NCI-H128 (cell line): ENCODE data around the gene RAB13.
"Not testable (repeated sequence)": the region's sequence is repeated elsewhere in the genome, so short reads cannot be mapped to it uniquely, and the experiment has no call there.

Experiments used
- DNase-seq: peaks from one replicate; lab custom pipeline; 2025; ENCODE audit not compliant: unreplicated experiment; lab: John Stamatoyannopoulos, UW

Gene RAB13

GRCh38 chr1:153985941-153986761 is at the start of gene RAB13:
Gene RAB13, minus strand, starts transcription at chr1:153986339. Its CDS starts 103 bp downstream, at chr1:153986236.
- peak; percentile 48 for DNase-seq

GRCh38 chr1:154033697-154034096 is 47.6 kb upstream of the RAB13 start:
- DNase-seq: not testable (repeated sequence)

- no peak for DNase-seq
These were observed 33.8 kb upstream of the RAB13 start for GRCh38 chr1:154019940-154020339.

- no peak for DNase-seq
These were observed 33.1 kb upstream of the RAB13 start for GRCh38 chr1:154019269-154019668.

GRCh38 chr1:154014154-154014907 is 28.2 kb upstream of the RAB13 start:
- DNase-seq: no peak

- not testable (repeated sequence) for DNase-seq
These were observed 26.4 kb upstream of the RAB13 start for GRCh38 chr1:154012543-154012942.

- no peak for DNase-seq
These were observed 26.0 kb upstream of the RAB13 start for GRCh38 chr1:154012129-154012528.

GRCh38 chr1:154006136-154006535 is 20.0 kb upstream of the RAB13 start:
- DNase-seq: no peak

- DNase-seq: no peak
These were observed 14.3 kb upstream of the RAB13 start for GRCh38 chr1:154000420-154000819.

- not testable (repeated sequence) for DNase-seq
These were observed 10.7 kb upstream of the RAB13 start for GRCh38 chr1:153996882-153997281.

- DNase-seq: no peak
These were observed 9.5 kb upstream of the RAB13 start for GRCh38 chr1:153995640-153996039.

GRCh38 chr1:153995202-153995601 is 9.1 kb upstream of the RAB13 start:
- no peak for DNase-seq

- no peak for DNase-seq
These were observed 5.7 kb upstream of the RAB13 start for GRCh38 chr1:153991806-153992205.

GRCh38 chr1:153991151-153991630 is 5.1 kb upstream of the RAB13 start:
- DNase-seq: no peak

GRCh38 chr1:153990468-153991150 is 4.5 kb upstream of the RAB13 start, which contains the start of gene RPS27:
Gene RPS27, plus strand, starts transcription at chr1:153990762. Its CDS starts 35 bp downstream, at chr1:153990797.
- DNase-seq: peak; percentile 98

GRCh38 chr1:153987621-153988020 is 1.5 kb upstream of the RAB13 start:
- DNase-seq: no peak

- DNase-seq: no peak
These were observed 712 bp downstream of the RAB13 start for GRCh38 chr1:153985341-153985912.

- DNase-seq: no peak
These were observed 1.8 kb downstream of the RAB13 start for GRCh38 chr1:153984123-153984894.

- not testable (repeated sequence) for DNase-seq
These were observed 4.4 kb downstream of the RAB13 start for GRCh38 chr1:153981735-153982134.

- not testable (repeated sequence) for DNase-seq
These were observed 7.0 kb downstream of the RAB13 start for GRCh38 chr1:153979091-153979490.
